Measurements from ENCODE around the gene PHYKPL. TPM values are rescaled to one million over a fixed set of nuclear protein-coding genes. Genes with fewer than 3 reads are reported as not detected.

The PHYKPL gene
- total RNA-seq, 1 experiment from 2014 or later: 41.7 TPM

GRCh38 chr5:178218237-178218776 lies 14.3 kb downstream of the PHYKPL start:
- ATAC-seq: no peak
- peak overlapping the region; percentile 14; the same call in 1 of the 2 replicates for H3K27ac Mint-ChIP-seq
- ChIA-PET POLR2A (no interaction called here), CTCF (interaction anchor here (0.5 to 0.6 kb wide), 2 partner anchors 86 to 97 kb away, joined by 3 to 4 read pairs; no protein-coding TSS in a partner anchor)
- H3K27me3 Mint-ChIP-seq (ENCODE audit: low read depth): 0 out of 2 replicates have a peak, but pooled peaks cover 2% of the 10 kb centered on the region
- H3K4me3 Mint-ChIP-seq: no peak overlapping the region
- peaks cover 56% of the 10 kb centered on the region for H3K36me3 Mint-ChIP-seq
- no peak for TF ChIP-seq E2F1 (CRISPR knock-in tag; IDR thresholded peaks at IDR 0.05)
- TF ChIP-seq OVOL2 (CRISPR knock-in tag; IDR thresholded peaks at IDR 0.05; ENCODE audit: borderline replicate concordance): no peak
- TF ChIP-seq, protein P1, sequence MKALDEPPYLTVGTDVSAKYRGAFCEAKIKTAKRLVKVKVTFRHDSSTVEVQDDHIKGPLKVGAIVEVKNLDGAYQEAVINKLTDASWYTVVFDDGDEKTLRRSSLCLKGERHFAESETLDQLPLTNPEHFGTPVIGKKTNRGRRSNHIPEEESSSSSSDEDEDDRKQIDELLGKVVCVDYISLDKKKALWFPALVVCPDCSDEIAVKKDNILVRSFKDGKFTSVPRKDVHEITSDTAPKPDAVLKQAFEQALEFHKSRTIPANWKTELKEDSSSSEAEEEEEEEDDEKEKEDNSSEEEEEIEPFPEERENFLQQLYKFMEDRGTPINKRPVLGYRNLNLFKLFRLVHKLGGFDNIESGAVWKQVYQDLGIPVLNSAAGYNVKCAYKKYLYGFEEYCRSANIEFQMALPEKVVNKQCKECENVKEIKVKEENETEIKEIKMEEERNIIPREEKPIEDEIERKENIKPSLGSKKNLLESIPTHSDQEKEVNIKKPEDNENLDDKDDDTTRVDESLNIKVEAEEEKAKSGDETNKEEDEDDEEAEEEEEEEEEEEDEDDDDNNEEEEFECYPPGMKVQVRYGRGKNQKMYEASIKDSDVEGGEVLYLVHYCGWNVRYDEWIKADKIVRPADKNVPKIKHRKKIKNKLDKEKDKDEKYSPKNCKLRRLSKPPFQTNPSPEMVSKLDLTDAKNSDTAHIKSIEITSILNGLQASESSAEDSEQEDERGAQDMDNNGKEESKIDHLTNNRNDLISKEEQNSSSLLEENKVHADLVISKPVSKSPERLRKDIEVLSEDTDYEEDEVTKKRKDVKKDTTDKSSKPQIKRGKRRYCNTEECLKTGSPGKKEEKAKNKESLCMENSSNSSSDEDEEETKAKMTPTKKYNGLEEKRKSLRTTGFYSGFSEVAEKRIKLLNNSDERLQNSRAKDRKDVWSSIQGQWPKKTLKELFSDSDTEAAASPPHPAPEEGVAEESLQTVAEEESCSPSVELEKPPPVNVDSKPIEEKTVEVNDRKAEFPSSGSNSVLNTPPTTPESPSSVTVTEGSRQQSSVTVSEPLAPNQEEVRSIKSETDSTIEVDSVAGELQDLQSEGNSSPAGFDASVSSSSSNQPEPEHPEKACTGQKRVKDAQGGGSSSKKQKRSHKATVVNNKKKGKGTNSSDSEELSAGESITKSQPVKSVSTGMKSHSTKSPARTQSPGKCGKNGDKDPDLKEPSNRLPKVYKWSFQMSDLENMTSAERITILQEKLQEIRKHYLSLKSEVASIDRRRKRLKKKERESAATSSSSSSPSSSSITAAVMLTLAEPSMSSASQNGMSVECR (CRISPR knock-in tag; IDR thresholded peaks at IDR 0.05; ENCODE audit: borderline replicate concordance): no peak
- no peak for TF ChIP-seq ZNF121 (CRISPR knock-in tag; IDR thresholded peaks at IDR 0.05)
- no peak for TF ChIP-seq ATF1 (CRISPR knock-in tag; IDR thresholded peaks at IDR 0.05)
- no peak for TF ChIP-seq ZBTB43 (CRISPR knock-in tag; IDR thresholded peaks at IDR 0.05)
- TF ChIP-seq, protein P2, sequence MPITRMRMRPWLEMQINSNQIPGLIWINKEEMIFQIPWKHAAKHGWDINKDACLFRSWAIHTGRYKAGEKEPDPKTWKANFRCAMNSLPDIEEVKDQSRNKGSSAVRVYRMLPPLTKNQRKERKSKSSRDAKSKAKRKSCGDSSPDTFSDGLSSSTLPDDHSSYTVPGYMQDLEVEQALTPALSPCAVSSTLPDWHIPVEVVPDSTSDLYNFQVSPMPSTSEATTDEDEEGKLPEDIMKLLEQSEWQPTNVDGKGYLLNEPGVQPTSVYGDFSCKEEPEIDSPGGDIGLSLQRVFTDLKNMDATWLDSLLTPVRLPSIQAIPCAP (CRISPR knock-in tag; IDR thresholded peaks at IDR 0.05): no peak
- TF ChIP-seq, protein P3, sequence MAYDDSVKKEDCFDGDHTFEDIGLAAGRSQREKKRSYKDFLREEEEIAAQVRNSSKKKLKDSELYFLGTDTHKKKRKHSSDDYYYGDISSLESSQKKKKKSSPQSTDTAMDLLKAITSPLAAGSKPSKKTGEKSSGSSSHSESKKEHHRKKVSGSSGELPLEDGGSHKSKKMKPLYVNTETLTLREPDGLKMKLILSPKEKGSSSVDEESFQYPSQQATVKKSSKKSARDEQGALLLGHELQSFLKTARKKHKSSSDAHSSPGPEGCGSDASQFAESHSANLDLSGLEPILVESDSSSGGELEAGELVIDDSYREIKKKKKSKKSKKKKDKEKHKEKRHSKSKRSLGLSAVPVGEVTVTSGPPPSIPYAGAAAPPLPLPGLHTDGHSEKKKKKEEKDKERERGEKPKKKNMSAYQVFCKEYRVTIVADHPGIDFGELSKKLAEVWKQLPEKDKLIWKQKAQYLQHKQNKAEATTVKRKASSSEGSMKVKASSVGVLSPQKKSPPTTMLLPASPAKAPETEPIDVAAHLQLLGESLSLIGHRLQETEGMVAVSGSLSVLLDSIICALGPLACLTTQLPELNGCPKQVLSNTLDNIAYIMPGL (CRISPR knock-in tag; IDR thresholded peaks at IDR 0.05): no peak
- TF ChIP-seq ESRRA (CRISPR knock-in tag; IDR thresholded peaks at IDR 0.05; ENCODE audit: borderline replicate concordance): no peak
- TF ChIP-seq, protein P4, sequence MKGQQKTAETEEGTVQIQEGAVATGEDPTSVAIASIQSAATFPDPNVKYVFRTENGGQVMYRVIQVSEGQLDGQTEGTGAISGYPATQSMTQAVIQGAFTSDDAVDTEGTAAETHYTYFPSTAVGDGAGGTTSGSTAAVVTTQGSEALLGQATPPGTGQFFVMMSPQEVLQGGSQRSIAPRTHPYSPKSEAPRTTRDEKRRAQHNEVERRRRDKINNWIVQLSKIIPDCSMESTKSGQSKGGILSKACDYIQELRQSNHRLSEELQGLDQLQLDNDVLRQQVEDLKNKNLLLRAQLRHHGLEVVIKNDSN (CRISPR knock-in tag; IDR thresholded peaks at IDR 0.05): no peak
- no peak for TF ChIP-seq FOXK1 (CRISPR knock-in tag; IDR thresholded peaks at IDR 0.05)
- TF ChIP-seq ZNF317 (CRISPR knock-in tag; IDR thresholded peaks at IDR 0.05; ENCODE audit: borderline replicate concordance, low read depth): no peak
- no peak for TF ChIP-seq TEAD1 (CRISPR knock-in tag; IDR thresholded peaks at IDR 0.05)
- TF ChIP-seq FOXP1 (CRISPR knock-in tag; IDR thresholded peaks at IDR 0.05; ENCODE audit: borderline replicate concordance): no peak
- no peak for TF ChIP-seq ZNF138 (CRISPR knock-in tag; conservative IDR thresholded peaks at IDR 0.05)
- TF ChIP-seq JAZF1 (CRISPR knock-in tag; IDR thresholded peaks at IDR 0.05): no peak
- H3K9me3 Mint-ChIP-seq: no peaks in the 10 kb centered on the region; the same call in 1 of the 2 replicates
- DNase-seq (ENCODE audit: low spot score): no peak
- peaks cover 17% of the 10 kb centered on the region for H3K4me1 Mint-ChIP-seq

Data from WTC11 (cell line).